SJSA1 (cell line): ENCODE measurements around the gene MOB1A. TPM values are rescaled to one million over a fixed set of nuclear protein-coding genes. Genes with fewer than 3 reads are reported as not detected.

Experiments used
- DNase-seq, 2 experiments: peaks; one replicate each; pipeline ENCODE4 v3.0.0-alpha.2; 2015 to 2020; ENCODE audit warnings: low spot score in 2 of 2, low read depth in 1 of 2
- H3K27ac ChIP-seq: fragments of 250-450 bp; sonication (Bioruptor Pico); 2 replicates; pipeline ENCODE4 v1.5.1; 2020; ENCODE audit warnings: mild to moderate bottlenecking, moderate library complexity
- H3K27me3 ChIP-seq: fragments of 250-450 bp; sonication (Bioruptor Pico); replicated peaks from 2 replicates; pipeline ENCODE4 v1.5.1; 2020; ENCODE audit warnings: mild to moderate bottlenecking, moderate library complexity
- H3K36me3 ChIP-seq: fragments of 250-450 bp; sonication (Bioruptor Pico); 2 replicates; pipeline ENCODE4 v1.5.1; 2020; ENCODE audit warnings: mild to moderate bottlenecking
- H3K4me1 ChIP-seq: fragments of 250-450 bp; sonication (Bioruptor Pico); replicated peaks from 2 replicates; pipeline ENCODE4 v1.6.1; 2021; ENCODE audit warnings: mild to moderate bottlenecking
- H3K4me3 ChIP-seq: fragments of 250-450 bp; sonication (Bioruptor Pico); 2 replicates; pipeline ENCODE4 v1.5.1; 2020; ENCODE audit warnings: mild to moderate bottlenecking
- H3K9me3 ChIP-seq: fragments of 250-450 bp; sonication (Bioruptor Pico); replicated peaks from 2 replicates; pipeline ENCODE4 v1.5.1; 2020; ENCODE audit warnings: mild to moderate bottlenecking
- total RNA-seq: library from RNA; depleted of rRNA; stranded (reverse); fragments of >200 nt; shearing (Covaris generic); gene quantifications from 2 replicates; pipeline ENCODE4 v1.2.3, GENCODE V29; 2014; rRNA removed

MOB1A gene
- total RNA-seq, 1 experiment from 2014 or later: 219 TPM

GRCh38 chr2:74119912-74120825, 58.5 kb downstream of the MOB1A start:
- Histone ChIP-seq H3K36me3 (peaks cover 3% of the 10 kb centered on the region), H3K27ac (peak overlapping the region; percentile 99), H3K4me3 (peak overlapping the region; percentile 94), H3K27me3 (0 out of 2 replicates have a peak, but pooled peaks cover 5% of the 10 kb centered on the region), H3K9me3 (no peaks in the 10 kb centered on the region; the same call in 1 of the 2 replicates), H3K4me1 (peaks cover 12% of the 10 kb centered on the region)
- peak; percentile 90 to 97 for DNase-seq

- H3K27me3 ChIP-seq: 0 out of 2 replicates have a peak, but pooled peaks cover 5% of the 10 kb centered on the region
- no peaks in the 10 kb centered on the region; the same call in 1 of the 2 replicates for H3K9me3 ChIP-seq
- peak in 1 of 2 experiments; percentile 6 for DNase-seq
- H3K4me3 ChIP-seq: peak overlapping the region; percentile 94
- peaks cover 12% of the 10 kb centered on the region for H3K4me1 ChIP-seq
- H3K27ac ChIP-seq: no peak overlapping the region
- peaks cover 3% of the 10 kb centered on the region for H3K36me3 ChIP-seq
Measured at GRCh38 chr2:74119339-74119738, 59.3 kb downstream of the MOB1A start.

- Histone ChIP-seq H3K9me3 (no peaks in the 10 kb centered on the region), H3K27ac (no peak overlapping the region), H3K4me1 (no peaks in the 10 kb centered on the region), H3K36me3 (no peaks in the 10 kb centered on the region), H3K4me3 (no peak overlapping the region), H3K27me3 (no peaks in the 10 kb centered on the region; the same call in 1 of the 2 replicates)
- no peak for DNase-seq
Measured at GRCh38 chr2:74111380-74111779, 67.3 kb downstream of the MOB1A start.

GRCh38 chr2:74110537-74110936, 68.1 kb downstream of the MOB1A start:
- Histone ChIP-seq H3K27ac (no peak overlapping the region), H3K27me3 (no peaks in the 10 kb centered on the region; the same call in 1 of the 2 replicates), H3K9me3 (no peaks in the 10 kb centered on the region), H3K4me3 (no peak overlapping the region), H3K36me3 (no peaks in the 10 kb centered on the region), H3K4me1 (no peaks in the 10 kb centered on the region)
- no peak for DNase-seq

GRCh38 chr2:74109551-74109950, 69.1 kb downstream of the MOB1A start:
- DNase-seq: no peak
- H3K9me3 ChIP-seq: no peaks in the 10 kb centered on the region
- H3K4me1 ChIP-seq: no peaks in the 10 kb centered on the region
- H3K27ac ChIP-seq: no peak overlapping the region
- H3K4me3 ChIP-seq: no peak overlapping the region
- H3K36me3 ChIP-seq: no peaks in the 10 kb centered on the region
- H3K27me3 ChIP-seq: no peaks in the 10 kb centered on the region; the same call in 1 of the 2 replicates

GRCh38 chr2:74107071-74107470, 71.6 kb downstream of the MOB1A start:
- Histone ChIP-seq H3K36me3 (no peaks in the 10 kb centered on the region), H3K27me3 (no peaks in the 10 kb centered on the region; the same call in 1 of the 2 replicates), H3K27ac (no peak overlapping the region), H3K9me3 (no peaks in the 10 kb centered on the region), H3K4me1 (no peaks in the 10 kb centered on the region), H3K4me3 (no peak overlapping the region)
- no peak for DNase-seq

GRCh38 chr2:74105413-74105812, 73.3 kb downstream of the MOB1A start:
- no peaks in the 10 kb centered on the region; the same call in 1 of the 2 replicates for H3K27me3 ChIP-seq
- H3K4me1 ChIP-seq: no peaks in the 10 kb centered on the region
- H3K36me3 ChIP-seq: peaks cover 8% of the 10 kb centered on the region; the same call in 1 of the 2 replicates
- no peak overlapping the region for H3K4me3 ChIP-seq
- H3K9me3 ChIP-seq: no peaks in the 10 kb centered on the region
- no peak for DNase-seq
- no peak overlapping the region for H3K27ac ChIP-seq

GRCh38 chr2:74104839-74105238, 73.8 kb downstream of the MOB1A start:
- Histone ChIP-seq H3K4me1 (no peaks in the 10 kb centered on the region), H3K27me3 (no peaks in the 10 kb centered on the region; the same call in 1 of the 2 replicates), H3K9me3 (no peaks in the 10 kb centered on the region), H3K27ac (no peak overlapping the region), H3K36me3 (peaks cover 12% of the 10 kb centered on the region; the same call in 1 of the 2 replicates), H3K4me3 (no peak overlapping the region)
- DNase-seq: no peak

GRCh38 chr2:74103763-74104162, 74.9 kb downstream of the MOB1A start:
- H3K27me3 ChIP-seq: no peaks in the 10 kb centered on the region; the same call in 1 of the 2 replicates

More at GRCh38 chr2:74103763-74104162, 74.9 kb downstream of the MOB1A start:
- H3K27ac ChIP-seq: no peak overlapping the region
- peaks cover 17% of the 10 kb centered on the region; the same call in 1 of the 2 replicates for H3K36me3 ChIP-seq
- no peaks in the 10 kb centered on the region for H3K9me3 ChIP-seq
- H3K4me1 ChIP-seq: no peaks in the 10 kb centered on the region
- H3K4me3 ChIP-seq: no peak overlapping the region
- no peak for DNase-seq

Other genes with a start within 250 kb of the MOB1A start
- gene TET3, start 194.0 kb downstream of the MOB1A start, total RNA-seq: 2.1 and 2.4 TPM in 2 replicates
- gene BOLA3, start 31.0 kb downstream of the MOB1A start, total RNA-seq: 130 and 179 TPM in 2 replicates
- 118 and 125 TPM in 2 replicates for gene MTHFD2, start 19.7 kb upstream of the MOB1A start, total RNA-seq
- 0.08 TPM in 1 of 2 replicates, not detected in the other for gene SLC4A5, start 164.5 kb upstream of the MOB1A start, total RNA-seq
- 95.2 and 136 TPM in 2 replicates for gene DCTN1, start 201.4 kb upstream of the MOB1A start, total RNA-seq
- gene C2orf81, start 242.7 kb upstream of the MOB1A start, total RNA-seq: 0.34 and 1.3 TPM in 2 replicates
- 13.8 and 15.2 TPM in 2 replicates for gene WDR54, start 242.9 kb upstream of the MOB1A start, total RNA-seq